ENCODE data around the gene FBXO31. TPM values are rescaled to one million over a fixed set of nuclear protein-coding genes. Genes with fewer than 3 reads are reported as not detected.

Gene FBXO31
- total and polyA plus RNA-seq, 2 of the 13 experiments (the other 11 are each of a cell fraction or from before 2014, with no cell fraction given) = 92.4 to 101 TPM

GRCh38 chr16:87384162-87384874, 742 bp upstream of the FBXO31 start (continued):
- TF ChIP-seq AKNA (CRISPR knock-in tag; IDR thresholded peaks at IDR 0.05; ENCODE audit: borderline replicate concordance) = no peak
- TF ChIP-seq KLF12 (CRISPR knock-in tag; IDR thresholded peaks at IDR 0.05; ENCODE audit: borderline replicate concordance) = no peak; the same call in 1 of the 2 replicates
- TF ChIP-seq UBTF (CRISPR knock-in tag; IDR thresholded peaks at IDR 0.05) = peak; percentile 99
- TF ChIP-seq ZMAT3 (CRISPR knock-in tag; conservative IDR thresholded peaks at IDR 0.05) = no peak; the same call in 1 of the 2 replicates
- TF ChIP-seq ZBTB3 (CRISPR knock-in tag; IDR thresholded peaks at IDR 0.05; ENCODE audit: borderline replicate concordance, low read depth) = no peak; the same call in 1 of the 2 replicates
- no peak for TF ChIP-seq SYNCRIP (IDR thresholded peaks at IDR 0.05; ENCODE audit: insufficient read depth, low read depth, low read length)
- peak; percentile 92 for TF ChIP-seq ZNF790 (CRISPR knock-in tag; IDR thresholded peaks at IDR 0.05; ENCODE audit: borderline replicate concordance)
- no peak for TF ChIP-seq HOXA7 (CRISPR knock-in tag; IDR thresholded peaks at IDR 0.05)
- no peak; the same call in 1 of the 2 replicates for TF ChIP-seq ARID2 (CRISPR knock-in tag; IDR thresholded peaks at IDR 0.05; ENCODE audit: borderline replicate concordance)
- TF ChIP-seq MNT (IDR thresholded peaks at IDR 0.05) = no peak
- TF ChIP-seq ZBTB2 (CRISPR knock-in tag; IDR thresholded peaks at IDR 0.05; ENCODE audit: low read depth) = no peak
- TF ChIP-seq ZNF792 (CRISPR knock-in tag; IDR thresholded peaks at IDR 0.05) = 0 out of 2 replicates have a peak, but pooled peaks have one; percentile 5
- peak; percentile 60; the same call in 1 of the 2 replicates for TF ChIP-seq ZNF598 (CRISPR knock-in tag; IDR thresholded peaks at IDR 0.05; ENCODE audit: borderline replicate concordance)
- TF ChIP-seq ZNF513 (CRISPR knock-in tag; conservative IDR thresholded peaks at IDR 0.05) = no peak

Data from HepG2 (cell line).